ENCODE measurements around the gene NAIF1. TPM values are rescaled to one million over a fixed set of nuclear protein-coding genes. Genes with fewer than 3 reads are reported as not detected.

NAIF1 gene
- total and polyA plus RNA-seq, 10 of the 15 experiments (the other 5 are each of a cell fraction or from before 2014, with no cell fraction given), result 2.4 to 14.2 (median 7.1) TPM

DNA sequence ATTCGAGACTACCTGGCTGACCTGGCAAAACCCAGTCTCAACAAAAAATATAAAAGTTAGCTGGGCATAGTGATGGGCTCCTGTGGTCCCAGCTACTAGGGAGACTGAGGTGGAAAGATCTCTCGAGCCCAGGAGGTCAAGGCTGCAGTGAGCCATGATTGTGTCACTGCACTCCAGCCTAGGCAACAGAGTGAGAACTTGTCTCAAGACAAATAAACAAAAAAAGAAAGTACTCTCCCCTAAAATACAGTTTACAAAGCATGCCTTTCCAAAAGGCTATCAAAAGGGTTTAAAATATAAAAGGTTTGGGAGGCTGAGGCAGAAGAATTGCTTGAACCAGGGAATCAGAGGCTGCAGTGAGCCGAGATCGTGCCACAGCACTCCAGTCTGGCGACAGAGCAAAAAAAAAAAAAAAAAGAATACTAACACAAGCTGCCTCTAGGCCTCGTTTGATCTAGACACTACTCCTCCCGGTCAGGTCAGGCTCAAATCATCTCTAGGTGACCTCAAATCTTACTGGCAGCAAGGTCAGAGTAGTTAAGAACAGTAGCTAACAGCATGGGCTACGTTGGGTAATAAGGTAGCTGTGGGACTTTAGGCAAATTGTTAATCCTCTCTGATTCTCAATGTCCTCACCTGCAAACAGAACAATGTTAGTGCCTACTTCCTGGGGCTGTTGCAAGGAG is 9.3 kb downstream of the NAIF1 start (continued):
- TF ChIP-seq YY1 (IDR thresholded peaks at IDR 0.05; ENCODE audit: low read depth, low read length), result no peak
- no peak for TF ChIP-seq RCOR1 (conservative IDR thresholded peaks at IDR 0.05; ENCODE audit: low read depth, low read length)

GRCh38 chr9:128056887-128057723 is 10.0 kb downstream of the NAIF1 start:
- Histone ChIP-seq H2AFZ (ENCODE audit: control insufficient read depth, low read depth, low read length) (no peak overlapping the region), H3K9me3 (replicated peaks; ENCODE audit: control insufficient read depth, insufficient read depth, low read length) (no peaks in the 10 kb centered on the region), H4K20me1 (ENCODE audit: control insufficient read depth, insufficient read depth) (no peaks in the 10 kb centered on the region), H3K79me2 (ENCODE audit: control insufficient read depth, insufficient read depth, low read length) (no peaks in the 10 kb centered on the region), H3K36me3 (ENCODE audit: control insufficient read depth in 2 of 2, insufficient read depth in 2 of 2, low read length in 1 of 2) (no peaks in the 10 kb centered on the region), H3K27me3 (replicated peaks in 1 of 2; ENCODE audit: control insufficient read depth in 2 of 2, insufficient read depth in 2 of 2, low read length in 1 of 2) (no peaks in the 10 kb centered on the region), H3K27ac (ENCODE audit: control insufficient read depth, insufficient read depth) (no peak overlapping the region), H3K9ac (ENCODE audit: control insufficient read depth, insufficient read depth, low read length) (no peak overlapping the region), H3K4me2 (ENCODE audit: control insufficient read depth, insufficient read depth) (no peak overlapping the region), H3K4me3 (no peak overlapping the region), H3K4me1 (ENCODE audit: control insufficient read depth, insufficient read depth, low read length) (peaks cover 11% of the 10 kb centered on the region)
- FAIRE-seq, result no peak
- RAD21 ChIA-PET (ENCODE audit: unreplicated experiment), result no interaction called here
- no TSS peak for BruUV-seq (replicated peaks)
- POLR2A ChIA-PET, result interaction anchor here (1.1 kb wide), 2 partner anchors 10 to 15 kb away, joined by 3 read pairs; partner anchors contain the start of gene NAIF1
- SMC1A ChIA-PET (ENCODE audit: uncharacterized antibody, unreplicated experiment), result interaction anchor here (1.1 kb wide), 1 partner anchor 16 kb away, joined by 7 read pairs; no protein-coding TSS in a partner anchor
- no peak for DNase-seq (ENCODE audit: low read depth, low spot score)
- intact Hi-C loops (cut with micrococcal nuclease; ENCODE audit: unreplicated experiment), result no loop called here
- CTCF ChIA-PET, result interaction anchor here (1.0 to 1.3 kb wide), 2 partner anchors 61 to 115 kb away, joined by 3 to 6 read pairs; no protein-coding TSS in a partner anchor
- in situ Hi-C loops (cut with MboI), result no loop called here
- ATAC-seq, result no peak
- 83% methylated on average over 14 of the region's 14 CpGs for WGBS (ENCODE audit: insufficient coverage, insufficient replicate concordance, low lambda C conversion rate, missing lambda C conversion rate)
- TF ChIP-seq CHD4 (IDR thresholded peaks at IDR 0.05) (no peak), NFYB (IDR thresholded peaks at IDR 0.05; ENCODE audit: insufficient read depth, low read depth, low read length) (no peak), ESRRA (IDR thresholded peaks at IDR 0.05; ENCODE audit: low read length) (no peak), SMAD5 (IDR thresholded peaks at IDR 0.05; ENCODE audit: low read depth) (no peak), POU2F2 (IDR thresholded peaks at IDR 0.05; ENCODE audit: borderline replicate concordance, low read depth, low read length) (no peak), BCLAF1 (IDR thresholded peaks at IDR 0.05) (no peak), MAX (IDR thresholded peaks at IDR 0.05; ENCODE audit: low read depth, low read length) (no peak), SRF (IDR thresholded peaks at IDR 0.05; ENCODE audit: low read depth in 2 of 2, low read length in 2 of 2) (no peak), NR2F1 (conservative IDR thresholded peaks at IDR 0.05) (no peak), TCF12 (IDR thresholded peaks at IDR 0.05; ENCODE audit: low read depth, low read length) (no peak), JUNB (IDR thresholded peaks at IDR 0.05) (no peak), MTA2 (IDR thresholded peaks at IDR 0.05; ENCODE audit: low read depth) (no peak), CEBPZ (IDR thresholded peaks at IDR 0.05; ENCODE audit: low read depth, low read length) (no peak), JUND (IDR thresholded peaks at IDR 0.05; ENCODE audit: low read depth, low read length) (no peak)
